ENCODE results near the gene SLC9A7. TPM values are rescaled to one million over a fixed set of nuclear protein-coding genes. Genes with fewer than 3 reads are reported as not detected.

The SLC9A7 gene
- total RNA-seq, 2 experiments from 2014 or later: 3.3 to 3.8 TPM

GRCh38 chrX:46713672-46714490 is 45.0 kb downstream of the SLC9A7 start:
- Mint-ChIP-seq H3K4me3 (no peak overlapping the region), H3K27ac (no peak overlapping the region), H3K27me3 (ENCODE audit: low read depth) (no peaks in the 10 kb centered on the region), H3K9me3 (ENCODE audit: insufficient read depth) (no peaks in the 10 kb centered on the region), H3K4me1 (ENCODE audit: low read depth) (peaks cover 44% of the 10 kb centered on the region), H3K36me3 (ENCODE audit: low read depth) (peaks cover 3% of the 10 kb centered on the region)
- CTCF ChIA-PET: interaction anchor here (1.1 kb wide), 1 partner anchor 7 kb away, joined by 3 read pairs; no protein-coding TSS in a partner anchor
- POLR2A ChIA-PET: no interaction called here
- no peak for ATAC-seq
- no peak for DNase-seq

- Mint-ChIP-seq H3K4me1 (ENCODE audit: low read depth) (peaks cover 44% of the 10 kb centered on the region), H3K27me3 (ENCODE audit: low read depth) (no peaks in the 10 kb centered on the region), H3K27ac (no peak overlapping the region), H3K4me3 (no peak overlapping the region), H3K9me3 (ENCODE audit: insufficient read depth) (no peaks in the 10 kb centered on the region), H3K36me3 (ENCODE audit: low read depth) (peaks cover under 1% of the 10 kb centered on the region)
- POLR2A ChIA-PET: no interaction called here
- DNase-seq (no peak), ATAC-seq (no peak)
- CTCF ChIA-PET: interaction anchor here (1.1 kb wide), 1 partner anchor 9 kb away, joined by 3 read pairs; no protein-coding TSS in a partner anchor
Measured at GRCh38 chrX:46712764-46713163, 46.2 kb downstream of the SLC9A7 start.

DNA sequence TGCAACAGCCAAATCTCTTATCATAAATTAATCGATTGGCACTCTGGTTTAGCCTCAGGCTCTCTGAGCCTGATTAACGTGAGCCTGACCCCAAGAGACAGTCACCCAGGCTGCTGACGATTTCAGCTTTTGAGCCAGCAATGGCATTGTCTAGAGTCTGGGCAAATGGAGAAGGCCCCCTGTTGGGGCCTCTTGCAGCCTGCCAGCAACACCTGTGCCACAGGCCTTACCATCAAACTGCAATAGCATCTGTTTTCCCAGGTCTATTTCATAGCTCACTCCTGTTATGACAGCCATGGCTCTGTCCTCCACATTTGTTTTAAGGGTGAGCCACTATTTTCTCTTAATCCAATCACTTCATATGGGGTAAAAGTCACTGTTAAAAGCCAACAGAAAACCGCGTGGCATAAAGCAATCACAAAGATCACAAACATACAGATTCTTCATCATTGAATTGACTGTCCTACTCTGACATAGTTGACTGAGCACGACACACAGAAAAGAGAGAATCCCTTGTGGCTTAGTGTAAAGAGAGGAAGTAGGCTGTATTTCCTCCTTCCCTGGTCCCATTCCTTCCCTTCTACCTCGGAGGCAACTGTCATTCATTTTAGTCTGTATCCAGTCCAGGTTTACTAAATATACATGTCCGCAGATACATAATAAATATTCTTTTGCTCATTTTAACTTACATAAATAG is 47.8 kb downstream of the SLC9A7 start:
- POLR2A ChIA-PET: no interaction called here
- no peak for ATAC-seq
- H3K36me3 Mint-ChIP-seq (ENCODE audit: low read depth): no peaks in the 10 kb centered on the region

GRCh38 chrX:46710425-46710824 is 48.5 kb downstream of the SLC9A7 start:
- Mint-ChIP-seq H3K4me3 (no peak overlapping the region), H3K9me3 (ENCODE audit: insufficient read depth) (no peaks in the 10 kb centered on the region), H3K4me1 (ENCODE audit: low read depth) (peaks cover 39% of the 10 kb centered on the region), H3K27ac (no peak overlapping the region), H3K36me3 (ENCODE audit: low read depth) (no peaks in the 10 kb centered on the region), H3K27me3 (ENCODE audit: low read depth) (no peaks in the 10 kb centered on the region)
- CTCF ChIA-PET: no interaction called here
- ATAC-seq (no peak), DNase-seq (no peak)
- POLR2A ChIA-PET: interaction anchor here (0.7 kb wide), 1 partner anchor 952 kb away, joined by 3 read pairs; no protein-coding TSS in a partner anchor

More for the DNA sequence above, 47.8 kb downstream of the SLC9A7 start:
- Mint-ChIP-seq H3K4me3 (no peak overlapping the region), H3K9me3 (ENCODE audit: insufficient read depth) (no peaks in the 10 kb centered on the region), H3K27ac (no peak overlapping the region), H3K27me3 (ENCODE audit: low read depth) (no peaks in the 10 kb centered on the region), H3K4me1 (ENCODE audit: low read depth) (peaks cover 40% of the 10 kb centered on the region)
- DNase-seq: no peak
- CTCF ChIA-PET: no interaction called here

DNA sequence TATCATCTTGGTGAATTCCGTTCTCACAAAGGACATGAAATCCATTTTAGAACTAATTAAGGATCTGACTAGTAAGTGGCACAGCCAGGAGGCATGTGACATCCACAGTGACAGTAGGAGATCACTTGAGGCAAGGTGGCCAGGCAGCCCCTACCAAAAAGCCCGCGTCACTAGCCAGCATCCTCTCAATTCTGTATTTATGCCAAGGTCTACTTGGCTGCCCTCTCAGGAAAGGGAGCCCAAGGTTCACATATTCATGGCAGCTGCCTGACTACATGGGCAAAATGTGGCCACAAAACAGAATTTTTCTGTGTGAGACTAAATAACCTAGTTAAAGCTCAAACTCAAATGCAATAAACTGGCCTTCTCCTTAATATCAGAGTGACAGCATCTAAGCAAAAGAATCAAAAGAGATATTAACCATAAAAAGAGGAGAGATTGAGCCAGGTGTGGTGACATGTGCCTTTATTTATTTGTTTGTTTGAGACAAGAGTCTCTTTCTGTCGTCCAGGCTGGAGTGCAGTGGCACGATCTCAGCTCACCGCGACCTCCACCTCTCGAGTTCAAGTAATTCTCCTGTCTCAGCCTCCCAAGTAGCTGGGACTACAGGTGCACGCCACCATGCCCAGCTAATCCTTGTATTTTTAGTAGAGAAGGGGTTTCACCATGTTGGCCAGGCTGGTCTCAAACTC is 51.5 kb downstream of the SLC9A7 start:
- CTCF ChIA-PET: no interaction called here
- H3K4me3 Mint-ChIP-seq: no peak overlapping the region

DNA sequence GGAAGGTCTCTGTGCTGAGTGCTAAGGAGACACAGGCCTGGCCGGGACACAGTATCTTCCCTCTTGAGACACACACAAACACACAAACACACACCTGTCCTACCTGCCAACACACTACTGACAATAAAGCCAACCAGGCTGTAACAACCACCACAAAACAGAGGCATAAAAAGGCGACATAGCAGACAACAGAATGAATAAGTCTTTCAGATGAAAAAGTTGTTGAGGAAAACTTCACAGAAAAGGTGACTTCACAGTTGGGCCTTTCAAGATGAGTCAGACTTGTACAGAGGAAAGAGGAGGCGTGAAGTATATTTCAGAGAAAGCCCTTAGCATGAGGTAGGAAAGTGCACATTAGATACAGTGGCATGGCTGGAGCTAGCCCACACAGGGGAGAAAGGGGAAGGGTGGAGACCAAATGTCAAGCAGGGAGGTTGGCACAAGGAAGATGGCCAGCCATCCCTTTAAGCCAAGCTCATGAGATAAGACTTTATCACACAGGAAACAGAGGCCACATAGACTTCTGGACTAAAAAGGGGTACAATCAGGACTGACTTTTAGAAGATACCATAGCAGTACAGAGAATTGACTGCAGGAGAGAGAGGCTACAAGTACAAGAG is 54.0 kb downstream of the SLC9A7 start:
- ChIA-PET POLR2A (no interaction called here), CTCF (interaction anchor here (1.1 to 1.8 kb wide), 4 partner anchors 15 to 63 kb away, joined by 3 to 7 read pairs (median 6); partner anchors contain the start of gene SLC9A7)
- no peak overlapping the region for H3K4me3 Mint-ChIP-seq
- no peaks in the 10 kb centered on the region for H3K27me3 Mint-ChIP-seq (ENCODE audit: low read depth)
- DNase-seq (peak; percentile 38), ATAC-seq (peak; percentile 98)
- H3K27ac Mint-ChIP-seq: peak overlapping the region; percentile 78
- peaks cover 30% of the 10 kb centered on the region for H3K4me1 Mint-ChIP-seq (ENCODE audit: low read depth)
- no peaks in the 10 kb centered on the region for H3K9me3 Mint-ChIP-seq (ENCODE audit: insufficient read depth)
- no peaks in the 10 kb centered on the region for H3K36me3 Mint-ChIP-seq (ENCODE audit: low read depth)

More for the DNA sequence above, 51.5 kb downstream of the SLC9A7 start:
- peaks cover 47% of the 10 kb centered on the region for H3K4me1 Mint-ChIP-seq (ENCODE audit: low read depth)
- no peaks in the 10 kb centered on the region for H3K27me3 Mint-ChIP-seq (ENCODE audit: low read depth)
- ATAC-seq (no peak), DNase-seq (no peak)
- H3K27ac Mint-ChIP-seq: no peak overlapping the region
- POLR2A ChIA-PET: no interaction called here
- no peaks in the 10 kb centered on the region for H3K9me3 Mint-ChIP-seq (ENCODE audit: insufficient read depth)
- H3K36me3 Mint-ChIP-seq (ENCODE audit: low read depth): no peaks in the 10 kb centered on the region

GRCh38 chrX:46703980-46704379 is 54.9 kb downstream of the SLC9A7 start:
- ChIA-PET CTCF (interaction anchor here (1.3 kb wide), 1 partner anchor 16 kb away, joined by 3 read pairs; no protein-coding TSS in a partner anchor), POLR2A (no interaction called here)
- H3K4me1 Mint-ChIP-seq (ENCODE audit: low read depth): peaks cover 30% of the 10 kb centered on the region

GRCh38 chrX:46698691-46699090 is 60.2 kb downstream of the SLC9A7 start:
- no peaks in the 10 kb centered on the region for H3K36me3 Mint-ChIP-seq (ENCODE audit: low read depth)
- no peak overlapping the region for H3K4me3 Mint-ChIP-seq
- no peaks in the 10 kb centered on the region for H3K9me3 Mint-ChIP-seq (ENCODE audit: insufficient read depth)
- no peak overlapping the region for H3K27ac Mint-ChIP-seq
- ChIA-PET POLR2A (no interaction called here), CTCF (no interaction called here)
- H3K27me3 Mint-ChIP-seq (ENCODE audit: low read depth): no peaks in the 10 kb centered on the region
- DNase-seq (no peak), ATAC-seq (no peak)
- peaks cover 8% of the 10 kb centered on the region for H3K4me1 Mint-ChIP-seq (ENCODE audit: low read depth)

More at GRCh38 chrX:46703980-46704379, 54.9 kb downstream of the SLC9A7 start:
- Mint-ChIP-seq H3K36me3 (ENCODE audit: low read depth) (no peaks in the 10 kb centered on the region), H3K27me3 (ENCODE audit: low read depth) (no peaks in the 10 kb centered on the region), H3K4me3 (no peak overlapping the region), H3K9me3 (ENCODE audit: insufficient read depth) (no peaks in the 10 kb centered on the region), H3K27ac (no peak overlapping the region)
- ATAC-seq (no peak), DNase-seq (no peak)

- Mint-ChIP-seq H3K4me3 (no peak overlapping the region), H3K4me1 (ENCODE audit: low read depth) (no peaks in the 10 kb centered on the region), H3K9me3 (ENCODE audit: insufficient read depth) (no peaks in the 10 kb centered on the region), H3K36me3 (ENCODE audit: low read depth) (no peaks in the 10 kb centered on the region), H3K27me3 (ENCODE audit: low read depth) (no peaks in the 10 kb centered on the region), H3K27ac (no peak overlapping the region)
- DNase-seq (no peak), ATAC-seq (no peak)
- ChIA-PET CTCF (no interaction called here), POLR2A (no interaction called here)
Measured at GRCh38 chrX:46695491-46695890, 63.4 kb downstream of the SLC9A7 start.

DNA sequence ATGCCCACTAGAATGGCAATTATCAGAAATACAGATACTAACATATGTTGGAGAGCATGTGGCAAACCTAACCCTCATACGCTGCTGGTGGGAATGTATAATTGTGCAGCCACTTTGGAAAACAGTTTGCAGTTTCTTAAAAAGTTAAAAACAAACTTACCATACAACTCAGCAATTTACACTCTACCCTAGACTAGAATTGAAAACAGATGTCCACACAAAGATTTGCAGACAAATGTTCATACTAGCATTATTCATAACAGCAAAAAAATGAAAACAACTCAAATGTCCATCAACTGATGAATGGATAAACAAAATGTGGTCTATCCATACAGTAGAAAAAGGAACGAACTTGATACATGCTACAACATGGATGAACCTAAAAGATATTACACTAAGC is 64.4 kb downstream of the SLC9A7 start:
- no peak for DNase-seq
- Mint-ChIP-seq H3K27ac (no peak overlapping the region), H3K36me3 (ENCODE audit: low read depth) (no peaks in the 10 kb centered on the region), H3K9me3 (ENCODE audit: insufficient read depth) (no peaks in the 10 kb centered on the region), H3K4me3 (no peak overlapping the region), H3K27me3 (ENCODE audit: low read depth) (no peaks in the 10 kb centered on the region), H3K4me1 (ENCODE audit: low read depth) (no peaks in the 10 kb centered on the region)
- ChIA-PET CTCF (no interaction called here), POLR2A (interaction anchor here (0.6 kb wide), 1 partner anchor 25 kb away, joined by 3 read pairs; no protein-coding TSS in a partner anchor)
- no peak for ATAC-seq

DNA sequence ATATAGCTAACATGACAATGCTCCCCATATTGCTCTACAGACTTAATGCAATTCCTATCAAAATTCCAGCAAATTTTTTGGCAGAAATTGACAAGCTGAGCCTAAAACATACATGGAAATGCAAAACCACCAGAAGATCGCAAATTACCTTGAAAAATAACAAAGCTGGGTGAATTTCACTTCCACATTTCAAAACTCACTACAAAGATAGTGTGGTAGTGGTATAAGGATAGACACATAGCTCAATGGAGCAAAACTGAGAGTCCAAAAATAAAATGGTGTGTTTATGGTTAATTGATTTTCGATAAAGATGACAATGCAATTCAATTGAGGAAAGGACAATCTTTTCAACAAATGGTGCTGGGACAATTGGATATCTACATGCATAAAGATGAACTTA is 65.8 kb downstream of the SLC9A7 start:
- POLR2A ChIA-PET: no interaction called here
- no peaks in the 10 kb centered on the region for H3K27me3 Mint-ChIP-seq (ENCODE audit: low read depth)

More for the DNA sequence above, 65.8 kb downstream of the SLC9A7 start:
- H3K4me1 Mint-ChIP-seq (ENCODE audit: low read depth): no peaks in the 10 kb centered on the region
- no peak overlapping the region for H3K27ac Mint-ChIP-seq
- no peaks in the 10 kb centered on the region for H3K36me3 Mint-ChIP-seq (ENCODE audit: low read depth)
- ATAC-seq (no peak), DNase-seq (no peak)
- CTCF ChIA-PET: no interaction called here
- no peak overlapping the region for H3K4me3 Mint-ChIP-seq
- no peaks in the 10 kb centered on the region for H3K9me3 Mint-ChIP-seq (ENCODE audit: insufficient read depth)

Measured in activated CD8-positive, alpha-beta T cell treated with anti-CD3 and anti-CD28 coated beads, Interleukin-2, amount 10 ng/mL, durations not matched to agents 7 days and 5 days (primary cell).